HG03342 (cell line): ENCODE data around the gene PIKFYVE.
"Not testable (repeated sequence)": the region's sequence is repeated elsewhere in the genome, so short reads cannot be mapped to it uniquely, and the experiment has no call there.

Source experiments
- ATAC-seq: cut with Tn5 transposase; IDR thresholded peaks from one replicate; pipeline ENCODE4 v1.9.1; 2021; ENCODE audit warnings: mild to moderate bottlenecking, moderate library complexity; ENCODE audit not compliant: unreplicated experiment

PIKFYVE gene

DNA sequence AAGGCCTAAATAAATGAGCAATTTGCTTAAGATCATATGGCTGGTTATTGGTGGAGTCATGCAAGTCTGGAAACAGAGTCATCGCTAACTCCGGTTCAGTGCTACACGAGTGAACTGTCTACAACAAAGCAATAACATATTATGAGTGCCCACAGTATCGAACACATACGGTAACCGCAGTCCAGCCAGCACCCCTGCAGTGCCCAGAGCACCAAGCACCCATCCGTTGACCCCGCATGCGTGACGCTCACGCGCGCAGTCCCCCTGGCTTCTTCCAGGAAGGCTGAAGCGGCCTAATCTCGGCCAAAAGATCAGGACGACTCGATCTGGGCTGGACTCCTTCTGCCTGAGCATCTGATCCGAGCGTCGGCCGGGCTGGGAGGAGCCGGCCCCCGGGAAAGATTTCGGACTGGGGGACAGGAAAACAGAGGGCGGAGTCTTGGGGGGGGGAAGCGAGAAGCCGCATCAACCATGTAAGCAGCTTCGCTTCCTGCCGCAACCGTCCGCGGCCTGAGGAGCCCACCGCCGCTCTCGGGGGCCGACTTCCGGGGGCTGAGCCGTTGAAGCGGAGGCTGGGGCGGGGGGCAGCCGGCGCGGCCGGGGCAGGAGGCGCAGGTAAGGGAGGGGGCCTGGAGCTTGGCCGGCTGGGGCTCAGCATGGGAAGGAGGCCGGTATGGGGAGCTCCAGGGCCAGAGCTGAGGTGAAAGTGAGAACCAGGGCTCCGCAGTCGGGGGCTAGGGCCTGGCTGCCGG, at the start of gene PIKFYVE:
TSS of gene PIKFYVE (plus strand) at position 455 of the 752 bp plus-strand sequence. CDS start 5,265 bp downstream, outside the sequence.
- ATAC-seq = peak; percentile 82

DNA sequence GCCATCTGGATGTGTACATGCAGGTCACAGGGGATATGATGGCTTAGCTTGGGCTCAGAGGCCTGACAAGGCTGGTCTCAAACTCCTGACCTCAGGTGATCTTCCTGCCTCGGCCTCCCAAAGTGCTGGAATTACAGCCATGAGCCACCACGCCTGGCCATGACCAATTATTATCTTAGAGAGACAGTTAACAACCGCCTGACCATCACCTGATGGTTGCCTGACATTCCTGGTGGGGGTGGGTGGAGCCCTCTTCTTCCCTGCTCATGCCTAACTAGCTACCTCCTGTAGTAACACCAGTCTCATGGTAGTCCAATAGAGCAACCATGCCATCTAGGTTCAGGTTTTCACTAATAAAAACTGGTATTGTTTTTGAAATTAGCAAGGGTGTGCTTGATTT, 44.2 kb upstream of the PIKFYVE start:
- not testable (repeated sequence) for ATAC-seq

- no peak for ATAC-seq
Measured at GRCh38 chr2:208222351-208222750, 43.7 kb upstream of the PIKFYVE start.

- ATAC-seq = no peak
Measured at GRCh38 chr2:208224802-208225201, 41.3 kb upstream of the PIKFYVE start.

- no peak for ATAC-seq
Measured at GRCh38 chr2:208227581-208228232, 38.3 kb upstream of the PIKFYVE start.

- ATAC-seq = no peak
Measured at GRCh38 chr2:208228476-208228875, 37.6 kb upstream of the PIKFYVE start.

DNA sequence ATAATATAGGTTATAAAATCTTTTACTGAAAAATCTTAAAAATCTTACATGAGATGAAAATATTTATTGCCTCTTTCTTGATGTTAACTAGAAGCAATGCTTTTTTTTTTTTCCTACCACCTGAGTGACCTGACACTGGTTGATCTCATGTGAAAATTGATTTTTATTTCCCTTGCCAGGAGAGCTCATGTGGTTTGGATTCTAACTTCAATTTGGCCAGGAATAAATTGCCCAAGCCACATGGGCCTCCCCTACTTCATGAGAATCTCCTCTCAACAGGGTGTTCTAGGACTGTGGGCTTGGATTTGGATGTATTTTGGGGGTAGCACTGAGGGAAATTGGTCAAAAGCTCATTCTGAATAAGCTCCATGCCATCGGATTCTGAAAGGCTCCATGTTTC, 31.3 kb upstream of the PIKFYVE start:
- ATAC-seq = no peak

DNA sequence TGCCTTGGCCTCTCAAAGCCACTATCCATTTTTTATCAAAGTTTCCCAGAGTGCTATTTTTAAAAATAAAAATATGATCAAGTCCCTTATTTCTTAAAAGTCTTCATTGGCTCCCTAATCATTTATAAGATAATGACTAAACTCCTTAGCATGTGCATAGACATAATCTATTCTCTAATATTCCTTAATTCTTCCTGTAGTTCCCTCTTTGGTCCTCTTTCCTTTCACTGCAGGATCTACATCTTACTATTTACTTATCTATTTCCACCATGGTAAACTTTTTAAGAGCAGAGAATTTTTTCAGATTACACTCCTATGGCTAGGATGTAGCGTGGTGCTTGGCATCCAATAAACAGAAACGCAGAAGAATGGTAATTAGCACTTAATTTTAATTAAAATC, 30.2 kb upstream of the PIKFYVE start:
- no peak for ATAC-seq

- ATAC-seq = no peak
Measured at GRCh38 chr2:208239770-208240493, 26.1 kb upstream of the PIKFYVE start.

DNA sequence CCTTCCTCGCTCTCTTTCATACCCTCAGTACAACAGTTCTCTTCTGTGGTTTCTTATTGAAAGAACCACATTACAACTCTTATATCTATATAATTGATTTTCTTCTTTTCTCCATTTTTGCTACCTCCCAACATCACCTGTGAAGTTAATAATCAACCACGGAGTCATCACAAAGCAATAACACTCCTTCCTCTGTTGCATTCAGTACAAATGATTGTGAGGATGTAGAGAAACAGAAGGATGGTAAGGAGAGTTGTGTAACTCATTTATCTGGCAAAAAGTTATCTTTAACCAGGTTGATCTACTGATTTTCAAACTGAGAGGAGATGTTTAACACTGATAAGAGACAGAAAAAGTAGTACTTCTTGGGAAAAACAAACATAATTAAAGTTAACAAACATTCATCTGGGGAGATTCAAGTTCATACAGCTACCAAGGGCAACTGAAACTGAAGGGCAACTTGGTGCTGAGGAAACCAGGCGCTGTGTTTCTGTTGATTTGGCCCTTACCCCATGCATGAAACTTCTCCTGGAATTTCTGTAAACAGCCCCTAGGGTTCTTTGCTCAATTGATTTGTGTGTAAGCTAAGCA, 25.3 kb upstream of the PIKFYVE start:
- no peak for ATAC-seq

DNA sequence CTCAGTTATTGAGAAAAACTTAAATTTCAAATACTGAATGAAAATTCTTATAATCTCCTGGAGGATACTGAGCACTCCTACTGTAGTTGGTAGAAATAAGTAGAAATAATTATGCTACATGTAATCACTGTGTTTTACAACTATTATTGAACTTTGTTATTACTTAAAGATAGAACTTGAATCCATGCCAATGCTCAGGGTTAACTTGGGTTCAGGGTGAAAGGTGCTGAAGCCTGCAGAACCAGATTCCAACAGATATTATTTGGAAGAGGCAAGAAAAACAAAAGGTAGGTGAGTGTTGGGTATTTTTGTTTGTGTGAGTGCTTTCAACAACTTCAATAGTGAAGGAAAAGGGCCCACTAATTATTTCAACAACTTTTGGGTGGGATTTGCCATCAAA, 21.6 kb upstream of the PIKFYVE start:
- ATAC-seq = no peak

DNA sequence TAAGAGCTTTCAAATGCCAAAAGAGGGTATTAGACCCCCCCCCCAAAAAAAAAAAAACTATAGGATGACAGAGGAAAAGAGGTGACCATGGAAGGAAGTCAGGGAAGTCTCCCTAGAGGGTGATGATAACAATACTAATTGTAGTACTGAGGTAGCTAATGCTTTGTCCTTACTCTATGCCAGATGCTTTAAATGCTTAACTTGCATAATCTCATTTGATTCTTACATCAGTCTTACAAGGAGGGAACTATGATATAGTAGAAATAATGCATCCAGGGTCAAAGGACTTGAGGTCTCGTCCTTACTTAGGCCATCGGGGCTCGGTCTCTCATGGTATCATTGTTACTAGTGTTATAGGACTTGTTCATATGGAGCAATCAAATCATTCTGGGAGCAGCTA, 20.3 kb upstream of the PIKFYVE start:
- no peak for ATAC-seq

GRCh38 chr2:208248601-208249000, 17.5 kb upstream of the PIKFYVE start:
- ATAC-seq = no peak

DNA sequence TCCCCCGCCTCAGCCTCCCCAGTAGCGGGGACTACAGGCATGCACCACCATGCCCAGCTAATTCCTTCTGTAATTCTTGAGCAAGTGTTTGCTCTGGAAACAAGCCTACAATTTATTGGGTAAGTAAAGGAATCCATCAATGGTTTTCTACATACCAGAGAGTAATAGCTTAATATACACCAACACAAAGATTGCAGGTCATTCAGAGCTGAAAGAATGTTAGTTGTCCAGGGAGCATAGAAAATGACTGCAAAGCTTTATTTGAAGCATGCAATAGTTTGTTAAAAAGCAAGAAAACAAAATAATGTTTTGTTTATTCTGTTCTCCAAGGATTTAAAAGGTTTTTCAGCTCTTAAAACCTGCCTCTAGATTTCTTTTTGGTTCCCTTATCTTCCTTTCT, 16.8 kb upstream of the PIKFYVE start:
- ATAC-seq = no peak

DNA sequence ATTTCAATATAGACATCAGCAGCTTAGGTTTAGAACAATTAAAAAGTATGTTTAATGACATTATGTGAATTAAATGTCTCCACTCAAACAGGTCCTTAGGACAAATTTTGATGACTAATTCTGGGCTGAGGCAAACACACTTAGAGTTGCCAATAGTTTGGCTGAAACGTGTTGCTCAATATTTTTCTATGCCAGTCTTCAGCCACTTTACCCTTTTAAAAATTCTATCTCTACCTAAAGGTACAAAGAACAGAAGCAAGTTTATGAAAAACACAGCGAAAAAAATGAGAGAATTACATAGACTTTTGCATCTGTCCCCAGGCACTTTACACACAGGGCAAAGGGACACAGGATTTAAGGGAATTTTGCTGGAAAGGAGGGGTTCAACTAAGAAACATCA, 15.7 kb upstream of the PIKFYVE start:
- ATAC-seq = no peak

GRCh38 chr2:208251098-208251497, 15.0 kb upstream of the PIKFYVE start:
- no peak for ATAC-seq

- no peak for ATAC-seq
Measured at GRCh38 chr2:208252716-208253492, 13.2 kb upstream of the PIKFYVE start.

DNA sequence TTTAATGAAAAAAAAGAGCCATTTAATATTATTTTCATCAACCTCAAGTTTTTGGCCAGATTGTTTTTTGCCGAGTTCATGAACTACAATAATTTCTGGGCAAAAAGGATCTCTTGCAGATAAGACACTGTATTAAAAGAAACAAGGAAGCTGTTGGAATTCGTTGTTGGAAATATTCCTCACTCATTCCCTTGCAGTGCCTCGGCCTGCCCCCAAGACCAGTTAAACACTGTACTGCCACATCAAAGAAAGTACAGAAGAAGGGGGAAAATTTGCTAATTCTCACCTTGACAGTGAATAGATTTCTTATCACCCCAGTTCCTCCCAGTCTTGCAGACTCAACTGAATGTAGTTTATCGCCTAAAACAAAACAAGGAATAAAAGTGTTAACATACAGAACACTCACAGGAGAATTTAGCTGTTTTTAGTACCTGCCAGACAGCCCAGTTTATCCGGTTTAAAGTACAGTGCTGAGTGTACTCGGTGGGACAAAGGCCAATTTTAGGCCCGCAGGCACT, 12.4 kb upstream of the PIKFYVE start:
- no peak for ATAC-seq

DNA sequence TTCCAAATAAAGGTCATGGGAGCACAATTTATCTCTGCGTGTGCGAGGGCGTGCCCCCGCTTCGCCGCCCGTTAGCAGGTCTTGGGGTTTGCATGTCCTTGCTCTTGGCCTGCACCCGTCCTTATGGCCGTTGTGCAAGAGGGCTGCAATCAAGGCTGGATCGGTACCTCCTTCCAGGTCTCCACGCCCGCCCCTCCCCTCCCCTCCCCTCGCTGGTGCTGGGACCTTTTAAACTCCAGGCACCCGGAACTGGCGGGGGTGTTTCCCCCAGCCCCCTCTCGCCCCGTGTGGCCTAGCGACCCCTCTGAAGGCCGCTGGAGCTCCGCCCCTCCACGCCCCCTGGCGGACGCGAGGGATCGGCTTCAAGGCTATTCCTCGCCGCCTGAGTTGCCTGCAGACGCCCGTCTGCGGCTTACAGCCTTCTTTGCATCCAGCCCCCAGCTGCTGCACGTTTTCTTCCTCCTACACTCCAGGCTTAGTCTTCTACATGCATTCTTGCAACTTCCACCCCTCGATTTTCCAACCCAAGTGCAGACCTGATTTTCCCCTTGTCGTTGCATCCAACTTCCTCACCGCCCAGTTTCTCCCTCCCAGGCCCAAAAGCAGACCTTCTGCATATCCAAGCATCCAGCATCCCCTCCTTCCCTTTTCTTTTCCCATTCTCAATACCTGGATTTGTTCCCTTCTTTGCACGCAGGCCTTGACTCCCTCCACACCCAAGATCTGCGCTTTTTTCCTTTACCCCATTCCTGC, 11.8 kb upstream of the PIKFYVE start:
- ATAC-seq = peak; percentile 75
